Neural cell (in vitro differentiated cells): ENCODE results near the gene ZCWPW1. TPM values are rescaled to one million over a fixed set of nuclear protein-coding genes. Genes with fewer than 3 reads are reported as not detected.

Source experiments
- H2AFZ ChIP-seq: fragments of 200-600, 300-800 bp; sonication (generic), shearing (Covaris generic); 2 replicates; pipeline ENCODE4 v1.6.0; 2014; ENCODE audit warnings: low read depth, mild to moderate bottlenecking, antibody characterized with exemption, low read length, moderate library complexity
- H3F3A ChIP-seq: fragments of 200-600 bp; shearing (Covaris generic); 2 replicates; pipeline ENCODE4 v1.6.1; 2016; ENCODE audit warnings: mild to moderate bottlenecking, moderate library complexity, mixed read lengths, antibody characterized with exemption, low read length; ENCODE audit not compliant: insufficient read depth, poor library complexity, severe bottlenecking
- H3K27ac ChIP-seq: fragments of 200-600, 300-800 bp; sonication (generic), shearing (Covaris generic); 2 replicates; pipeline ENCODE4 v1.5.1; 2014; ENCODE audit warnings: mild to moderate bottlenecking, low read length, moderate library complexity
- H3K27me3 ChIP-seq: fragments of 300-800, 200-600 bp; sonication (generic), shearing (Covaris generic); 2 replicates; pipeline ENCODE4 v1.6.0; 2014; ENCODE audit warnings: mild to moderate bottlenecking, low read depth, low read length, moderate library complexity; ENCODE audit not compliant: insufficient read depth
- H3K36me3 ChIP-seq: fragments of 300-800, 200-600 bp; sonication (generic), shearing (Covaris generic); 2 replicates; pipeline ENCODE4 v1.5.1; 2014; ENCODE audit warnings: mild to moderate bottlenecking, antibody characterized with exemption, low read length, moderate library complexity; ENCODE audit not compliant: insufficient read depth
- H3K4me2 ChIP-seq: fragments of 300-800, 200-600 bp; sonication (generic), shearing (Covaris generic); 2 replicates; pipeline ENCODE4 v1.6.0; 2014; ENCODE audit warnings: mild to moderate bottlenecking, low read length
- H3K4me3 ChIP-seq: fragments of 300-800, 200-600 bp; sonication (generic), shearing (Covaris generic); 2 replicates; pipeline ENCODE4 v1.5.1; 2014; ENCODE audit warnings: mild to moderate bottlenecking, low read length, moderate library complexity
- H3K79me2 ChIP-seq: fragments of 200-600 bp; shearing (Covaris generic); replicated peaks from 2 replicates; pipeline ENCODE4 v1.6.0; 2014; ENCODE audit warnings: mild to moderate bottlenecking, low read length, moderate library complexity; ENCODE audit not compliant: insufficient read depth
- H3K9ac ChIP-seq: fragments of 300-800, 200-600 bp; sonication (generic), shearing (Covaris generic); 2 replicates; pipeline ENCODE4 v1.6.1; 2016; ENCODE audit warnings: mild to moderate bottlenecking, low read length, mixed read lengths
- H3K9me2 ChIP-seq: fragments of 200-600 bp; shearing (Covaris generic); 2 replicates; pipeline ENCODE4 v1.6.1; 2016; ENCODE audit warnings: mild to moderate bottlenecking, low read length, mixed read lengths; ENCODE audit not compliant: insufficient read depth
- H3K9me3 ChIP-seq: fragments of 200-600, 300-800 bp; sonication (generic), shearing (Covaris generic); 2 replicates; pipeline ENCODE4 v1.6.1; 2016; ENCODE audit warnings: mild to moderate bottlenecking, mixed run types, low read length, moderate library complexity, mixed read lengths
- H4K20me1 ChIP-seq: fragments of 200-600 bp; shearing (Covaris generic); 2 replicates; pipeline ENCODE4 v1.6.1; 2016; ENCODE audit warnings: mild to moderate bottlenecking, mixed run types; ENCODE audit not compliant: insufficient read depth
- EP300 ChIP-seq: fragments of 450-650 bp; conservative IDR thresholded peaks from 2 replicates; pipeline ENCODE4 v1.6.1; 2014; ENCODE audit warnings: antibody characterized with exemption, mild to moderate bottlenecking, moderate library complexity; ENCODE audit not compliant: poor library complexity, severe bottlenecking
- EZH2 ChIP-seq: fragments of 200-600, 300-800 bp; shearing (Covaris generic), sonication (generic); IDR thresholded peaks from 2 replicates; pipeline ENCODE4 v1.6.1; 2014; ENCODE audit warnings: antibody characterized with exemption, low read length, borderline replicate concordance, mild to moderate bottlenecking; ENCODE audit not compliant: insufficient read depth, poor library complexity, severe bottlenecking
- MXI1 ChIP-seq: fragments of 450-650 bp; conservative IDR thresholded peaks from 2 replicates; pipeline ENCODE4 v1.6.1; 2014; ENCODE audit warnings: antibody characterized with exemption, mild to moderate bottlenecking; ENCODE audit not compliant: poor library complexity, severe bottlenecking
- POLR2AphosphoS5 ChIP-seq: IDR thresholded peaks from 2 replicates; pipeline ENCODE4 v1.6.1; 2012
- RAD21 ChIP-seq: fragments of 450-650 bp; conservative IDR thresholded peaks from 2 replicates; pipeline ENCODE4 v1.6.1; 2014; ENCODE audit warnings: antibody characterized with exemption, mild to moderate bottlenecking, moderate library complexity
- SMC3 ChIP-seq: fragments of 450-650 bp; conservative IDR thresholded peaks from 2 replicates; pipeline ENCODE4 v1.6.1; 2014; ENCODE audit warnings: antibody characterized with exemption, mild to moderate bottlenecking, moderate library complexity; ENCODE audit not compliant: poor library complexity
- TAF1 ChIP-seq: IDR thresholded peaks from 2 replicates; pipeline ENCODE4 v1.6.1; 2012; ENCODE audit warnings: low read depth
- polyA plus RNA-seq: library from polyadenylated mRNA; depleted of rRNA; stranded (reverse); fragments of >200 nt; gene quantifications from 2 replicates; pipeline ENCODE4 v1.2.3, GENCODE V29; 2014
- TF ChIP-seq, protein P1 (sequence below): IDR thresholded peaks from 2 replicates; pipeline ENCODE4 v1.6.1; 2012; ENCODE audit warnings: borderline replicate concordance
- TF ChIP-seq, protein P2 (sequence below): fragments of 450-650 bp; IDR thresholded peaks from 2 replicates; pipeline ENCODE4 v1.5.1; 2014; ENCODE audit warnings: antibody characterized with exemption, mild to moderate bottlenecking, moderate library complexity; ENCODE audit not compliant: poor library complexity, severe bottlenecking

The ZCWPW1 gene
- polyA plus RNA-seq, 1 donor from 2014 or later, result 6.8 TPM

DNA sequence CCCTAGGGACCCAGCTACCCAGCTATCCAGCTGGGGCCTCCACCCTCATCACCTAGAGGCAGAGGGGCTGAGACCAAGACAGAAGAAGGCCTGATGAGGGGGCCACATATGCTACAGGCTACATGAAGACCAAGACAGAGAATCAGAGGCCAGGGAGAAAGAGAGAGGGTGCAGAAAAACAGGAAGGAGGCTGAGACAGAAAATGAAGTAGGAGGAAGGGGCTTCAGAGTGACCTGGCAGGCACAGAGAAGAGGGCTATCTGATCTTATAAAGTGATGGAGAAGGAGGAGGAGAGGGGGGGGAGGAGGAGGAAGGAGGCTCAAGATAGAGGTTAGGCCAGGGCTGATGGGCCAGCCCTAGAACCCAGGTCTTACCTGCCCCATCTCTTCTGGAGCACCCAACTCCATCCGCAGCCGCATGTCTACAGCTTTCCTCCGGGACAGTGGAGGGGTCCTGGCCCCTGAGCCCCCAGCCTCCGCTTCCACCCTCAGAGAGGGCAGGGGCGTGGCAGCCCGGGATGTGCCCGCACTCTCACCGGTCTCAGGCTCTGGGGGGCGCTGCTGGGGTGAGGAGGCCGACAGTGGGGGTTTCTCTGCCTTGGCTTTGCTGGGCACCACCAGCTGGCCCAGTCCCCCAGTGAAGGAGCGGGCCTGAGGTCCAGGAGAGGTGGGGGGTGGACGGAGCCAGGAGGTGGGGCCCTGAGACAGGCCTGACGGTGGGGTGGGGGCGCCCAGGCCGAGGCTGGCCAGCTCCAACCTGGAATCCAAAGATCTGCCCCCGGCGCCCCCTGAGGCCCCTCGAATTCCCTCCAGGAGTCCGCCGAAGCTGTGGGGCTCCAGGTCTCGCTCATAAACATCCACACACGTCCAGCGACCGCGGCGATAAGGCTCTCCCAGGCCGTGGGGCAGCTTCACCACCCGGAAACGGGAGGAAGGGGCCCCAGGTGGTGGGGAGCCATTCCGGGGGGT is 48.7 kb upstream of the ZCWPW1 start:
- Histone ChIP-seq H3K27ac (no peak overlapping the region), H3K9ac (no peak overlapping the region), H3K79me2 (no peaks in the 10 kb centered on the region)

DNA sequence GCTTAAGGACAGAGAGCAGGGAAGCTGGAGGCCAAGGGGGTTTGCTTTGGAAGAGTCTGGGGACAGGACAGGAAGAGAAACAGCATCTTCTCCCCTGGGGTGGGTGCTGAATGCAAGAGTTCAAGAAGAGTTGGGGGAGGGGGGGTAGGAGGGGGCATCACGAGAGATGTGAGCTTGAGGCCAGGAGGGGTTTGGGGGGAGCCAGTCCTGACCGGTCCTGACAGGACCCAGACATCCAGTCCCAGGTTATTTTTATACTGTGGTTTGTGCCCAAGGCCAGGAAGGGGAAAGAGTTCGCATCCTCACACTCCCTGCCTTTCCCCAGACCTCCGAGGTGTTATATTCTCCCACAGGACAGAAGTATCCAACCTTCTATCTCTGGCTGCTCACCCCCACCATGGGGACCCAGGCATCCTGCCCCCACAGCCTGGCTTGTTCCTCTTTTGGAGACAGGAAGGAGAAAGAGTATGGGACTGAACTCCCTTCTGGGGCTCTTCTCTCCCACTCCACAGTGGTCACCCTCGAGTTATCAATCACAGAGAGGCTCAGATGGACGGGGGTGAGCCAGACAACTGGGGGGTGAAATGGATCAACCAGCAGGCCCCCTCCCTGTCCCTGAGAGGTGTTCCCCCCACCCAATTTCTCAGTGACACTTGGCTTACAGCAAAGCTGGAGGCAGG is 47.7 kb upstream of the ZCWPW1 start:
- no peaks in the 10 kb centered on the region for H3K27me3 ChIP-seq
- no peaks in the 10 kb centered on the region for H4K20me1 ChIP-seq
- H3K36me3 ChIP-seq, result no peaks in the 10 kb centered on the region
- H3F3A ChIP-seq, result no peaks in the 10 kb centered on the region
- peak overlapping the region; percentile 96 for H3K4me3 ChIP-seq
- no peak overlapping the region for H3K9ac ChIP-seq
- H3K79me2 ChIP-seq, result no peaks in the 10 kb centered on the region
- no peaks in the 10 kb centered on the region for H3K9me2 ChIP-seq
- no peak overlapping the region for H2AFZ ChIP-seq
- no peak overlapping the region for H3K27ac ChIP-seq
- TF ChIP-seq, protein P1, sequence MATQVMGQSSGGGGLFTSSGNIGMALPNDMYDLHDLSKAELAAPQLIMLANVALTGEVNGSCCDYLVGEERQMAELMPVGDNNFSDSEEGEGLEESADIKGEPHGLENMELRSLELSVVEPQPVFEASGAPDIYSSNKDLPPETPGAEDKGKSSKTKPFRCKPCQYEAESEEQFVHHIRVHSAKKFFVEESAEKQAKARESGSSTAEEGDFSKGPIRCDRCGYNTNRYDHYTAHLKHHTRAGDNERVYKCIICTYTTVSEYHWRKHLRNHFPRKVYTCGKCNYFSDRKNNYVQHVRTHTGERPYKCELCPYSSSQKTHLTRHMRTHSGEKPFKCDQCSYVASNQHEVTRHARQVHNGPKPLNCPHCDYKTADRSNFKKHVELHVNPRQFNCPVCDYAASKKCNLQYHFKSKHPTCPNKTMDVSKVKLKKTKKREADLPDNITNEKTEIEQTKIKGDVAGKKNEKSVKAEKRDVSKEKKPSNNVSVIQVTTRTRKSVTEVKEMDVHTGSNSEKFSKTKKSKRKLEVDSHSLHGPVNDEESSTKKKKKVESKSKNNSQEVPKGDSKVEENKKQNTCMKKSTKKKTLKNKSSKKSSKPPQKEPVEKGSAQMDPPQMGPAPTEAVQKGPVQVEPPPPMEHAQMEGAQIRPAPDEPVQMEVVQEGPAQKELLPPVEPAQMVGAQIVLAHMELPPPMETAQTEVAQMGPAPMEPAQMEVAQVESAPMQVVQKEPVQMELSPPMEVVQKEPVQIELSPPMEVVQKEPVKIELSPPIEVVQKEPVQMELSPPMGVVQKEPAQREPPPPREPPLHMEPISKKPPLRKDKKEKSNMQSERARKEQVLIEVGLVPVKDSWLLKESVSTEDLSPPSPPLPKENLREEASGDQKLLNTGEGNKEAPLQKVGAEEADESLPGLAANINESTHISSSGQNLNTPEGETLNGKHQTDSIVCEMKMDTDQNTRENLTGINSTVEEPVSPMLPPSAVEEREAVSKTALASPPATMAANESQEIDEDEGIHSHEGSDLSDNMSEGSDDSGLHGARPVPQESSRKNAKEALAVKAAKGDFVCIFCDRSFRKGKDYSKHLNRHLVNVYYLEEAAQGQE, result no peak
- no peak for TF ChIP-seq POLR2AphosphoS5
- no peak for TF ChIP-seq EP300
- no peak for TF ChIP-seq TAF1
- TF ChIP-seq, protein P2, sequence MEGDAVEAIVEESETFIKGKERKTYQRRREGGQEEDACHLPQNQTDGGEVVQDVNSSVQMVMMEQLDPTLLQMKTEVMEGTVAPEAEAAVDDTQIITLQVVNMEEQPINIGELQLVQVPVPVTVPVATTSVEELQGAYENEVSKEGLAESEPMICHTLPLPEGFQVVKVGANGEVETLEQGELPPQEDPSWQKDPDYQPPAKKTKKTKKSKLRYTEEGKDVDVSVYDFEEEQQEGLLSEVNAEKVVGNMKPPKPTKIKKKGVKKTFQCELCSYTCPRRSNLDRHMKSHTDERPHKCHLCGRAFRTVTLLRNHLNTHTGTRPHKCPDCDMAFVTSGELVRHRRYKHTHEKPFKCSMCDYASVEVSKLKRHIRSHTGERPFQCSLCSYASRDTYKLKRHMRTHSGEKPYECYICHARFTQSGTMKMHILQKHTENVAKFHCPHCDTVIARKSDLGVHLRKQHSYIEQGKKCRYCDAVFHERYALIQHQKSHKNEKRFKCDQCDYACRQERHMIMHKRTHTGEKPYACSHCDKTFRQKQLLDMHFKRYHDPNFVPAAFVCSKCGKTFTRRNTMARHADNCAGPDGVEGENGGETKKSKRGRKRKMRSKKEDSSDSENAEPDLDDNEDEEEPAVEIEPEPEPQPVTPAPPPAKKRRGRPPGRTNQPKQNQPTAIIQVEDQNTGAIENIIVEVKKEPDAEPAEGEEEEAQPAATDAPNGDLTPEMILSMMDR, result no peak
- TF ChIP-seq EZH2, result no peak
- no peak for TF ChIP-seq MXI1
- no peak for TF ChIP-seq SMC3
- TF ChIP-seq RAD21, result no peak
- H3K4me2 ChIP-seq, result no peak overlapping the region
- no peaks in the 10 kb centered on the region for H3K9me3 ChIP-seq

More for the DNA sequence above, 48.7 kb upstream of the ZCWPW1 start:
- H3K4me3 ChIP-seq, result peak overlapping the region; percentile 96
- no peaks in the 10 kb centered on the region for H3K9me2 ChIP-seq
- no peaks in the 10 kb centered on the region for H3K36me3 ChIP-seq
- H3F3A ChIP-seq, result no peaks in the 10 kb centered on the region
- H3K27me3 ChIP-seq, result no peaks in the 10 kb centered on the region
- no peak for TF ChIP-seq POLR2AphosphoS5
- no peak for TF ChIP-seq MXI1
- no peak for TF ChIP-seq RAD21
- no peak for TF ChIP-seq SMC3
- TF ChIP-seq EP300, result no peak
- TF ChIP-seq EZH2, result no peak
- TF ChIP-seq, protein P1, result no peak
- no peak for TF ChIP-seq TAF1
- no peaks in the 10 kb centered on the region for H3K9me3 ChIP-seq
- H2AFZ ChIP-seq, result no peak overlapping the region
- H3K4me2 ChIP-seq, result no peak overlapping the region
- H4K20me1 ChIP-seq, result no peaks in the 10 kb centered on the region
